GM19043 (cell line): ENCODE data around the gene IRAK3.
A peak's percentile ranks its signal among the peaks of the same experiment; 100 is the strongest.

Experiments used
- ATAC-seq: cut with Tn5 transposase; IDR thresholded peaks from one replicate; pipeline ENCODE4 v1.9.1; 2021; ENCODE audit warnings: low read depth; ENCODE audit not compliant: unreplicated experiment

Gene IRAK3

GRCh38 chr12:66244446-66244845 lies 55.4 kb downstream of the IRAK3 start:
- no peak for ATAC-seq

GRCh38 chr12:66247741-66248140 lies 58.7 kb downstream of the IRAK3 start:
- ATAC-seq: no peak

DNA sequence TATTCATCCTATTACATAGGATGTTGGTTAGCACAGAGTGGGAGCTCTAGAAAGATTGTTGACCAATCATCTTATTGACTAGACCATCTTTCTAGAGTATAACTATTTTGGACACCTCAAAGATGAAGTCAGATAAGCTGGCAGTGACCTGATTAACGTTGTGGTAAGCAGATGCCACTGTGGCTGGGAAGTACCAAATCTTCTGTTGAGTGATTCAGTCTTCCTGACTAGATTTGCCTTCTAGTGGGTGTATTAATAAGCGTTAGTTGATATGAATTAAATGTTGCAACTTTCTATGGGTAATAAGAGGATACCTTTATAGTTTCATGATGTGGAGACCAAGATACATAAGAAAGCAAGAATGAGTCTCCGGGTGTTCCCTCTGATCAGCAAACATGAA lies 62.0 kb downstream of the IRAK3 start:
- ATAC-seq: no peak

DNA sequence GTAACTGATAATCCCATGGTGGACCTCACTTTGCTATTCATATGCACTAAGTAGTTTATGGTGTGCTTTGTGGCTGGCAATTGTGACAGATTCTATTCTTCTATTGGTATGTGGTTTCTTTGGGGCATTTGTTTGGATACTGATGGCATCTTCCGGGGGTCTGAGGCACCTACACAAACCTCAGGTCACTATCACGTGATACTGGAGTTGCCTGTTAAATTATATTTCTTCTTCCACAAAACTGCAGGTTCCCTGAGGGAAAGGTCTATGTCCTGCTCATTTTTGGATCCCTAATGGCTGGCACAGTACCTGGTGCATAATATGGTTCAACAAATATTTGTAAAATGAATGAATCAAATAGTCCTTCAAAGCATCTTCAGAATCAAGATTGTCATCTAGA lies 63.8 kb downstream of the IRAK3 start:
- ATAC-seq: no peak

- no peak for ATAC-seq
Observed at GRCh38 chr12:66255737-66256136, 66.7 kb downstream of the IRAK3 start.

DNA sequence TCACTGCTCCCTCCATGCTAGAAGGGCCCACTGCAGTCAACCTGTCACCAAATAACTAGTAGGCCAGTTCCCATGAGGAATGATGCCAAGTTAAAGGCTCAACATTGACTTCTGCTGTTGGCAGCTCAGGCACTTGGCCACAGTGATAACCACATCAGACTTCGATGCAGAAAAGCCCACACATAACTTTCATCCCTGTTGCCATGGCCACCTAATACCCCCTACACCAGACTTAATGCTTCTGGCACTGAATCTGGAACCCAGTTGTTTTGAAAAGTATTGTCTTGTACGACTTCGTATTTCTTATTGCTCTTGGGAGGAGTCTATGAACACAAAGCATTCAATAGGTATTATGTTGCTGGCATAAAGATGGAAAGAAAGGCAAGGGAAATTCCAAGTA lies 69.0 kb downstream of the IRAK3 start:
- ATAC-seq: no peak

DNA sequence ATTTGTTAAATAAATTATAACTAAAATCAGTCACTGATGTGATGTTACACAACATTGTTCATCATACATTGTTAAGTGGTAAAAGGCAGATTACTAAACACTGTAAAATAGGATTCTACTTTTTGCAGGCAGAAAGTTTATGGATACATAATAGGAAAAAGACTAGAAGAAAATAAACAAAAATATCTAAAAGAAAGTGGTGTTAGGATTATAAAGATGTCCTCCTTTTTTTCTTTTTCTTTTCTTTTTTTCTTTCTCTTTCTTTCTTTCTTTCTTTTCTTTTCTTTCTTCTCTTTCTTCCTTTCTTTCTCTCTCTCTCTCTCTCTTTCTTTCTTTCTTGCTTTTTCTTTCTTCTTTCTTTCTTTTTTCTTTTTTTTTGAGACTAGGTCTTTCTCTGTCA lies 73.7 kb downstream of the IRAK3 start:
- ATAC-seq: no peak

DNA sequence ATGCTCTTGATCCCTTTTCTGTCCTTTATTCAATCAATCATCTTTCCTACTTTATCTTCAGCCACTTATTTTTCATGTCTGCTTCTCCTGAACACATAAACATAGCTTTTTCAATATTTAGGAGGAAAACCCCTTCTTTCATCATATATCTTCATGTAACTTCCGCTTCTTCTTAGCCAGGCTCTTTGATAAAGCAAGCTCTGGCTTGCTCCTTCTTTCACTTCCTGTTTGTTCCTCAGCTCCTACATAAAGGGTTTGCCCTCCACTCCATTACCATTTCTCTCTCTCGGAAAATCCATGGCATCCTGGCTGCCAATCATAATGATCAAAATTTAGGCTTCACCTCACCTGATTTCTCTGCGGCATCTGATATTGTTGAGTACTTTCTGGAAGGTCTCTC lies 79.5 kb downstream of the IRAK3 start:
- no peak for ATAC-seq

- no peak for ATAC-seq
Observed at GRCh38 chr12:66269142-66269541, 80.1 kb downstream of the IRAK3 start.

- ATAC-seq: peak; percentile 53
Observed at GRCh38 chr12:66269757-66270383, 80.9 kb downstream of the IRAK3 start.

GRCh38 chr12:66270613-66271012 lies 81.6 kb downstream of the IRAK3 start:
- ATAC-seq: no peak

- no peak for ATAC-seq
Observed at GRCh38 chr12:66272650-66273049, 83.6 kb downstream of the IRAK3 start.

DNA sequence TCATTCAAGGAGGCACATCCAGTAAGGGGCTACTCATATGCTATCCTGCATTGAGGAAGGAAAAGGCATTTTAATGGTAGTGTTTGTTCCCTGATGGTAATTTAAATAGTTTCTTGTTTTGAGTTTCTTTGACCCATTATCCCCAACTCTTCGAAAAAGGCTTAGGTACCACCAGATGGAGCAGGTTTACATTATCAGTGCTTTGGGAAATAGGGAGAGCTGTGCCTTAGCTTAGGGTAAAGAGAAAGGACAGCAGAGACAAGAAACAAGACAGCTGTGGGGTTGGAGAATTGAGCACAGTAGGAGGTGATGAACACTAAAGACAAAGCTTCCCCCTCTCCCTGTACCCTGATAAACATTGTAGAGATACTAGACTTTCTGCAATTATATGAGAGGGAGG lies 84.1 kb downstream of the IRAK3 start:
- no peak for ATAC-seq

DNA sequence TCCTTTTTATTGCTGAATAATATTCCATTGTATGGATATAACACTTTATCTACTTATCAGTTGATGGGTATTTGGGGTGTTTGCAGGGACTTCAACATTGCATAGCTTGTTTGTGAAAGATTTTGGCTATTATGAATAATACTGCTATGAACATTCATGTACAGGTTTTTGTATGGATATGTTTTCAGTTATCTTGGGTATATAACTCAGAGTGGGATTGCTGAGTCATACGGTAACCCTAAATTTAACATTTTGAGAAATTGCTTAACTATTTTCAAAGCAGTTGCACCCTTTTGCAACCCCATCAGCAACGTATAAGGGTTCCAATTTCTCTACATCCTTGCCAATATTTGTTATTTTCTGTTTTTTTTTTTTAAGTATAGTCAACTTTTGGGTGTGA lies 86.0 kb downstream of the IRAK3 start:
- no peak for ATAC-seq

- ATAC-seq: no peak
Observed at GRCh38 chr12:66279123-66279712, 90.2 kb downstream of the IRAK3 start.

GRCh38 chr12:66280561-66280960 lies 91.5 kb downstream of the IRAK3 start:
- ATAC-seq: no peak

DNA sequence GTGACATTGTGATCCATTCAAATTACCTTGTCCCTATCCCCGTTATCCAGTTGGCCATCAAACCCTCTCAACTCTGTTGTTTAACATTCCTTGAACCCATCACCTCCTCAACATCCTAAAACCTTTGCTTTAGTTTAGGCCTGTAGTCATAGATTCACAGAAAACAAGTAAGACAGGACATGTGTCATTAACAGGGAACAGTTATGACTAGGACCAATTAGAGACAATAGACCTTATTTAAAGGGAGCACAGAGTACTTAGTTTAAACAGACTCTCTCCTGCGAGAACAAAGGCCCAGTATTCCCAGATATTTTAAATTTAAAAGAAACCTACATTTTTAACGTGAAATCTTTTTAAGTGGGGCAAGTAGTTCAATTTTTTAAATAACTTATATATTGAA lies 93.2 kb downstream of the IRAK3 start:
- no peak for ATAC-seq

DNA sequence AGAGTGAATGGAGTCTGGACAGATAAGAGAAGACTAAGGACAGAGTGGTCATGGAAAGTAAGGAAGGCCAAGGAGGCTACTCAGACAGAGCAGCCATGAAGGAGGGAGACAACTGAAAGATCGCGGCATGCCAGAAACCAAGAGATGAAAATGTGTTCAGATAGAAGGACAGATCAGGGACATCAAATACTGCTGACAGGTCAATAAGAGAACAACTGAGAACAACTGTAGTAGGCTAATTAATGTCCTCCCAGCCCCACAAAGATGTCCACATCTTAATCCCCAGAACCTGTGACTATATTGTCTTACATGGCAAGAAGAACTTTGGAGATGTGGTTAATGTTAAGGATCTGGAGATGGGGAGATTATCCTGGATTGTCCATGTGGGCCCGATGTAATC lies 98.3 kb downstream of the IRAK3 start:
- no peak for ATAC-seq

- ATAC-seq: no peak
Observed at GRCh38 chr12:66288121-66288520, 99.1 kb downstream of the IRAK3 start.

- ATAC-seq: no peak
Observed at GRCh38 chr12:66289485-66289884, 100.5 kb downstream of the IRAK3 start.

DNA sequence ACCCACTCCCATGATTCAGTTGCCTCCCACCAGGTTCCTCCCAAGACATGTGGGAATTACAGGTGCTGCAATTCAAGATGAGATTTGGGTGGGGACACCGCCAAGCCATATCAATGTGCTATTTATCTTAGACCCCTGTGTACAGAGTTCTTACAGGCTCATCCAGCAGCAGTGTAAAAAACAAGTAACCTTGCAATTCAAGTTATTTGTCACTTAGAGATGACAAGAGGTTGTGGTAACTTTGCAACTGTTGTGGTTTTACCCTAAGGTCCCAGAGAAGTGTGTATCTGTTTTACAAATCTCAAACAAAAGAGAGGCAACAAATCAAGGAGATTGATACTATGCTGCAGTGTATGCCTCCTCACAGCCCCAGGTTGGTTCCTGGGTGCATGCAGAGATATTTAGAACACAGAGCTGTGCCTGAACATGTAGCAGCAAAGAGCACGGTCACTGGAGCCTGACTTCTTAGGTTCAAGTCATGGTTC lies 101.7 kb downstream of the IRAK3 start:
- no peak for ATAC-seq

DNA sequence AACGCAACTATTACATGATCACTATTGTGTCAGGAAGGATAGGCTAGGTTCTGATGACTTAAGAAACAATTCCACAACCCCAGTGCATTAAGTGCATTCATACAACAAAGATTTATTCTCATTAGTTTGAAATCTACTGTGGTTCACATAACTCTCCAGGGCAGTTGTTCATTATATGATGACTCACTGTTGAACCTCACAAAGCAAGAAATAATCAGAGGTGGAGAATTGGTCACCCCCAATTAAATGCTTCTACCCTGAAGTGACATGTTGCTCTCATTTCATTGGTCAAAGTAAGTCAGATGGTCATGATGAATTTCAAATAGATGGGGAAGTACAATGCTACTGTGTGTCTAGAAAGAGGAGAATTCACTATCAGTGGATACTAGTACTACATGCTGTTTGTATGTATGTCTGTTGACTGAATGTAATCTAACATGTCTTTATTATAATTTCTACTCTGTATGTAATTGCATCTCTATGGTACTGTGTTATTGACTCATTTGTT lies 107.2 kb downstream of the IRAK3 start:
- ATAC-seq: no peak
